Activated CD8-positive, alpha-beta memory T cell treated with anti-CD3 and anti-CD28 coated beads, Interleukin-2, amount 50 U/mL, for 4 hours (primary cell): ENCODE results near the gene PRAMEF13.
"Not testable (repeated sequence)": the region's sequence is repeated elsewhere in the genome, so short reads cannot be mapped to it uniquely, and the experiment has no call there.

Source experiments
- DNase-seq: peaks from one replicate; pipeline ENCODE4 v3.0.0-alpha.2; 2020

PRAMEF13 gene

GRCh38 chr1:13155909-13156308 lies 45.3 kb downstream of the PRAMEF13 start, which contains the start of gene PRAMEF26:
PRAMEF26 (minus strand) TSS chr1:13156009; CDS start chr1:13153095, 2,914 bp downstream.
- not testable (repeated sequence) for DNase-seq
